K562 (cell line): ENCODE results near the gene TCP11. TPM values are rescaled to one million over a fixed set of nuclear protein-coding genes. Genes with fewer than 3 reads are reported as not detected.

Source experiments
- ARID2 ChIP-seq: fragments of 450-650 bp; IDR thresholded peaks from 2 replicates; pipeline ENCODE4 v1.6.1; 2017; ENCODE audit warnings: antibody characterized with exemption, mild to moderate bottlenecking
- ESRRA ChIP-seq: fragments of 450-650 bp; IDR thresholded peaks from 2 replicates; pipeline ENCODE4 v1.6.1; 2014; ENCODE audit warnings: low read depth, mild to moderate bottlenecking, moderate library complexity, borderline replicate concordance
- ZNF12 ChIP-seq: sonication (generic); formaldehyde crosslinking; IDR thresholded peaks from 2 replicates; pipeline ENCODE4 v1.4.0; 2020; ENCODE audit warnings: mild to moderate bottlenecking, missing genetic modification reagents
- ZNF134 ChIP-seq: fragments of 250-450 bp; sonication (Bioruptor Pico); conservative IDR thresholded peaks from 2 replicates; pipeline ENCODE4 v1.4.0; 2020
- polyA plus RNA-seq, 8 experiments: library from polyadenylated mRNA; depleted of rRNA in 4 of 8; stranded (reverse) in 5 of 8; unstranded in 3 of 8; fragments of >200 nt; fragmentation: Nextera tagmentation in 2 of 8; fragmentation: Illumina TruSeq in 1 of 8; extraction: Ambion mirVana in 2 of 8; extraction: Trizol in 1 of 8; gene quantifications; 2 replicates each; pipeline versions ENCODE4 v1.2.1 to v1.2.3, GENCODE V29; 2011 to 2014; ENCODE audit warnings: inconsistent platforms in 1 of 8, missing spikeins in 1 of 8
- total RNA-seq, 7 experiments: library from RNA; depleted of rRNA in 6 of 7; stranded (reverse); fragments of >200 nt in 6 of 7; fragmentation: Illumina TruSeq in 2 of 7; extraction: Trizol in 2 of 7; gene quantifications; 2 replicates each; pipeline versions ENCODE4 v1.2.1 to v1.2.3, GENCODE V29; 2011 to 2021; ENCODE audit warnings: low replicate concordance in 1 of 7
- TF ChIP-seq, protein P1 (sequence below): fragments of 150-350 bp; conservative IDR thresholded peaks from 2 replicates; pipeline ENCODE4 v1.6.1; 2014; ENCODE audit warnings: low read length
- TF ChIP-seq, protein P2 (sequence below): fragments of 450-650 bp; formaldehyde crosslinking; IDR thresholded peaks from 2 replicates; pipeline ENCODE4 v1.4.0; 2020; ENCODE audit warnings: mild to moderate bottlenecking, moderate library complexity
- TF ChIP-seq, protein P3 (sequence below): sonication (generic); formaldehyde crosslinking; IDR thresholded peaks from 2 replicates; pipeline ENCODE4 v1.8.0; 2022; ENCODE audit warnings: mild to moderate bottlenecking, missing genetic modification reagents
- TF ChIP-seq, protein P4 (sequence below), 2 experiments: fragments of 450-650 bp; formaldehyde crosslinking in 1 of 2; IDR thresholded peaks; 2 replicates each; pipeline versions ENCODE4 v1.4.0 to v1.6.1; 2014 to 2020; ENCODE audit warnings: mild to moderate bottlenecking in 2 of 2, borderline replicate concordance in 1 of 2, low read depth in 1 of 2
- TF ChIP-seq, protein P5 (sequence below): IDR thresholded peaks from 2 replicates; pipeline ENCODE4 v1.6.1; 2012; ENCODE audit warnings: low read depth, low read length, improper control_type of control experiment, borderline replicate concordance

The TCP11 gene
- total and polyA plus RNA-seq, 9 of the 15 experiments (the other 6 are each of a cell fraction or from before 2014, with no cell fraction given) = not detected

DNA sequence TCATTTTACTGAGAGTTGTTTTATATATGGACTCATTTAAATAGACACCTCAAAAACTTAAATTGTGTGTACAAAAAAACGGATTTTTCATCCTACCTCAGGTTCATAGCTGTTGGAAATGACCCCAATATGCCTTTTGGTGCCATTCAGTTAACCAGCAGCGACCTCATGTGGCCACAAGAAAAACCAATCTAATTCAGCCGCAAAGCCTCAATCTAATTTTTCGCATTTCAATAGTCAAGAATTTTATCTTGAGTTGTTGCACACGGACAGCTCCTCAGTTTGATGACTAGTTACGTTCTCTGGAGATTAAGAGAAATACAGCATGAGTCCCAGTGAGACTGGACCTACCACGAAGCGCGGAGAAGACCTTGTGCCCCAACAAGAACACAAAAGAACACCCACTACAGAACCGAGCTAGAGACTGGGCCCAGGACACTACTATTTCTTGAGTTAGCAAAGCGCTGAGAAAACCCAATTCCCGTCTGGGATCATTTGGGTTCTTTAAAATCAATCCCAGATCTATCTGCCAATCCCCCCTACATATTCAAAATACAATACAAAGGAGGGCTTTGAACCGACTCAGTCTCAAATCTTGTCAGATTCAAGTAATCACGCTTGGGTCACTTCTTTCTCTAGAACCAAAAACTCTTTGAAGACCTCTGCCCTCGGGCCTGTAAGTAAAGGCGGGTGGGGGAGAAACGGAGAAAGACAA lies 1.1 kb downstream of the TCP11 start (continued):
- TF ChIP-seq, protein P1, sequence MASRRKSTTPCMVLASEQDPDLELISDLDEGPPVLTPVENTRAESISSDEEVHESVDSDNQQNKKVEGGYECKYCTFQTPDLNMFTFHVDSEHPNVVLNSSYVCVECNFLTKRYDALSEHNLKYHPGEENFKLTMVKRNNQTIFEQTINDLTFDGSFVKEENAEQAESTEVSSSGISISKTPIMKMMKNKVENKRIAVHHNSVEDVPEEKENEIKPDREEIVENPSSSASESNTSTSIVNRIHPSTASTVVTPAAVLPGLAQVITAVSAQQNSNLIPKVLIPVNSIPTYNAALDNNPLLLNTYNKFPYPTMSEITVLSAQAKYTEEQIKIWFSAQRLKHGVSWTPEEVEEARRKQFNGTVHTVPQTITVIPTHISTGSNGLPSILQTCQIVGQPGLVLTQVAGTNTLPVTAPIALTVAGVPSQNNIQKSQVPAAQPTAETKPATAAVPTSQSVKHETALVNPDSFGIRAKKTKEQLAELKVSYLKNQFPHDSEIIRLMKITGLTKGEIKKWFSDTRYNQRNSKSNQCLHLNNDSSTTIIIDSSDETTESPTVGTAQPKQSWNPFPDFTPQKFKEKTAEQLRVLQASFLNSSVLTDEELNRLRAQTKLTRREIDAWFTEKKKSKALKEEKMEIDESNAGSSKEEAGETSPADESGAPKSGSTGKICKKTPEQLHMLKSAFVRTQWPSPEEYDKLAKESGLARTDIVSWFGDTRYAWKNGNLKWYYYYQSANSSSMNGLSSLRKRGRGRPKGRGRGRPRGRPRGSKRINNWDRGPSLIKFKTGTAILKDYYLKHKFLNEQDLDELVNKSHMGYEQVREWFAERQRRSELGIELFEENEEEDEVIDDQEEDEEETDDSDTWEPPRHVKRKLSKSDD = no peak
- TF ChIP-seq, protein P2, sequence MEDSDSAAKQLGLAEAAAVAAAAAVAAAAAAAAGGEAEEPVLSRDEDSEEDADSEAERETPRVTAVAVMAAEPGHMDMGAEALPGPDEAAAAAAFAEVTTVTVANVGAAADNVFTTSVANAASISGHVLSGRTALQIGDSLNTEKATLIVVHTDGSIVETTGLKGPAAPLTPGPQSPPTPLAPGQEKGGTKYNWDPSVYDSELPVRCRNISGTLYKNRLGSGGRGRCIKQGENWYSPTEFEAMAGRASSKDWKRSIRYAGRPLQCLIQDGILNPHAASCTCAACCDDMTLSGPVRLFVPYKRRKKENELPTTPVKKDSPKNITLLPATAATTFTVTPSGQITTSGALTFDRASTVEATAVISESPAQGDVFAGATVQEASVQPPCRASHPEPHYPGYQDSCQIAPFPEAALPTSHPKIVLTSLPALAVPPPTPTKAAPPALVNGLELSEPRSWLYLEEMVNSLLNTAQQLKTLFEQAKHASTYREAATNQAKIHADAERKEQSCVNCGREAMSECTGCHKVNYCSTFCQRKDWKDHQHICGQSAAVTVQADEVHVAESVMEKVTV (CRISPR knock-in tag) = peak; percentile 92
- TF ChIP-seq, protein P3, sequence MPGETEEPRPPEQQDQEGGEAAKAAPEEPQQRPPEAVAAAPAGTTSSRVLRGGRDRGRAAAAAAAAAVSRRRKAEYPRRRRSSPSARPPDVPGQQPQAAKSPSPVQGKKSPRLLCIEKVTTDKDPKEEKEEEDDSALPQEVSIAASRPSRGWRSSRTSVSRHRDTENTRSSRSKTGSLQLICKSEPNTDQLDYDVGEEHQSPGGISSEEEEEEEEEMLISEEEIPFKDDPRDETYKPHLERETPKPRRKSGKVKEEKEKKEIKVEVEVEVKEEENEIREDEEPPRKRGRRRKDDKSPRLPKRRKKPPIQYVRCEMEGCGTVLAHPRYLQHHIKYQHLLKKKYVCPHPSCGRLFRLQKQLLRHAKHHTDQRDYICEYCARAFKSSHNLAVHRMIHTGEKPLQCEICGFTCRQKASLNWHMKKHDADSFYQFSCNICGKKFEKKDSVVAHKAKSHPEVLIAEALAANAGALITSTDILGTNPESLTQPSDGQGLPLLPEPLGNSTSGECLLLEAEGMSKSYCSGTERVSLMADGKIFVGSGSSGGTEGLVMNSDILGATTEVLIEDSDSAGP = 0 out of 2 replicates have a peak, but pooled peaks have one; percentile 26
- TF ChIP-seq ZNF134 (CRISPR knock-in tag) (no peak), ZNF12 (CRISPR knock-in tag) (no peak), ESRRA (peak; percentile 59; the same call in 1 of the 2 replicates), ARID2 (peak; percentile 63; the same call in 1 of the 2 replicates)
- TF ChIP-seq, protein P4, sequence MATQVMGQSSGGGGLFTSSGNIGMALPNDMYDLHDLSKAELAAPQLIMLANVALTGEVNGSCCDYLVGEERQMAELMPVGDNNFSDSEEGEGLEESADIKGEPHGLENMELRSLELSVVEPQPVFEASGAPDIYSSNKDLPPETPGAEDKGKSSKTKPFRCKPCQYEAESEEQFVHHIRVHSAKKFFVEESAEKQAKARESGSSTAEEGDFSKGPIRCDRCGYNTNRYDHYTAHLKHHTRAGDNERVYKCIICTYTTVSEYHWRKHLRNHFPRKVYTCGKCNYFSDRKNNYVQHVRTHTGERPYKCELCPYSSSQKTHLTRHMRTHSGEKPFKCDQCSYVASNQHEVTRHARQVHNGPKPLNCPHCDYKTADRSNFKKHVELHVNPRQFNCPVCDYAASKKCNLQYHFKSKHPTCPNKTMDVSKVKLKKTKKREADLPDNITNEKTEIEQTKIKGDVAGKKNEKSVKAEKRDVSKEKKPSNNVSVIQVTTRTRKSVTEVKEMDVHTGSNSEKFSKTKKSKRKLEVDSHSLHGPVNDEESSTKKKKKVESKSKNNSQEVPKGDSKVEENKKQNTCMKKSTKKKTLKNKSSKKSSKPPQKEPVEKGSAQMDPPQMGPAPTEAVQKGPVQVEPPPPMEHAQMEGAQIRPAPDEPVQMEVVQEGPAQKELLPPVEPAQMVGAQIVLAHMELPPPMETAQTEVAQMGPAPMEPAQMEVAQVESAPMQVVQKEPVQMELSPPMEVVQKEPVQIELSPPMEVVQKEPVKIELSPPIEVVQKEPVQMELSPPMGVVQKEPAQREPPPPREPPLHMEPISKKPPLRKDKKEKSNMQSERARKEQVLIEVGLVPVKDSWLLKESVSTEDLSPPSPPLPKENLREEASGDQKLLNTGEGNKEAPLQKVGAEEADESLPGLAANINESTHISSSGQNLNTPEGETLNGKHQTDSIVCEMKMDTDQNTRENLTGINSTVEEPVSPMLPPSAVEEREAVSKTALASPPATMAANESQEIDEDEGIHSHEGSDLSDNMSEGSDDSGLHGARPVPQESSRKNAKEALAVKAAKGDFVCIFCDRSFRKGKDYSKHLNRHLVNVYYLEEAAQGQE (IDR thresholded peaks at IDR 0.05; ENCODE audit: borderline replicate concordance) = peak; percentile 90
- TF ChIP-seq, protein P4 (CRISPR knock-in tag; IDR thresholded peaks at IDR 0.05; ENCODE audit: low read depth) = no peak
- TF ChIP-seq, protein P5, sequence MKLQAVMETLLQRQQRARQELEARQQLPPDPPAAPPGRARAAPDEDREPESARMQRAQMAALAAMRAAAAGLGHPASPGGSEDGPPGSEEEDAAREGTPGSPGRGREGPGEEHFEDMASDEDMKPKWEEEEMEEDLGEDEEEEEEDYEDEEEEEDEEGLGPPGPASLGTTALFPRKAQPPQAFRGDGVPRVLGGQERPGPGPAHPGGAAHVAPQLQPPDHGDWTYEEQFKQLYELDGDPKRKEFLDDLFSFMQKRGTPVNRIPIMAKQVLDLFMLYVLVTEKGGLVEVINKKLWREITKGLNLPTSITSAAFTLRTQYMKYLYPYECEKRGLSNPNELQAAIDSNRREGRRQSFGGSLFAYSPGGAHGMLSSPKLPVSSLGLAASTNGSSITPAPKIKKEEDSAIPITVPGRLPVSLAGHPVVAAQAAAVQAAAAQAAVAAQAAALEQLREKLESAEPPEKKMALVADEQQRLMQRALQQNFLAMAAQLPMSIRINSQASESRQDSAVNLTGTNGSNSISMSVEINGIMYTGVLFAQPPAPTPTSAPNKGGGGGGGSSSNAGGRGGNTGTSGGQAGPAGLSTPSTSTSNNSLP = 0 out of 2 replicates have a peak, but pooled peaks have one; percentile 72
